Neuron (in vitro differentiated cells): Measurements from ENCODE around the gene HTR3C.

Experiments
- H2AFZ ChIP-seq: one replicate; pipeline ENCODE4 v1.6.1; 2013; ENCODE audit warnings: low read depth, mild to moderate bottlenecking, inconsistent platforms, low read length, moderate library complexity
- H3K27me3 ChIP-seq: one replicate; pipeline ENCODE4 v1.6.1; 2013; ENCODE audit warnings: low read length; ENCODE audit not compliant: insufficient read depth
- H3K36me3 ChIP-seq: one replicate; pipeline ENCODE4 v1.6.1; 2013; ENCODE audit warnings: low read length; ENCODE audit not compliant: insufficient read depth
- H3K4me1 ChIP-seq: one replicate; pipeline ENCODE4 v1.6.1; 2013; ENCODE audit warnings: low read length; ENCODE audit not compliant: insufficient read depth
- H3K4me3 ChIP-seq: 2 replicates; pipeline ENCODE4 v1.5.1; 2013; ENCODE audit warnings: mild to moderate bottlenecking, low read length, moderate library complexity
- H3K9me3 ChIP-seq: one replicate; pipeline ENCODE4 v1.6.1; 2013; ENCODE audit warnings: low read length

The HTR3C gene

GRCh38 chr3:184081116-184081830 lies 28.4 kb downstream of the HTR3C start:
- H3K4me1 ChIP-seq = no peaks in the 10 kb centered on the region
- no peaks in the 10 kb centered on the region for H3K36me3 ChIP-seq
- no peak overlapping the region for H3K4me3 ChIP-seq

GRCh38 chr3:184082034-184082433 lies 29.2 kb downstream of the HTR3C start:
- Histone ChIP-seq H3K36me3 (no peaks in the 10 kb centered on the region), H3K4me3 (no peak overlapping the region), H3K4me1 (no peaks in the 10 kb centered on the region), H3K27me3 (peaks cover 6% of the 10 kb centered on the region), H3K9me3 (no peaks in the 10 kb centered on the region), H2AFZ (no peak overlapping the region)

More at GRCh38 chr3:184081116-184081830, 28.4 kb downstream of the HTR3C start:
- Histone ChIP-seq H3K9me3 (no peaks in the 10 kb centered on the region), H3K27me3 (peaks cover 7% of the 10 kb centered on the region), H2AFZ (no peak overlapping the region)

GRCh38 chr3:184082465-184082864 lies 29.6 kb downstream of the HTR3C start:
- Histone ChIP-seq H3K27me3 (peaks cover 4% of the 10 kb centered on the region), H3K36me3 (no peaks in the 10 kb centered on the region), H2AFZ (no peak overlapping the region), H3K4me3 (no peak overlapping the region), H3K4me1 (no peaks in the 10 kb centered on the region), H3K9me3 (no peaks in the 10 kb centered on the region)

- Histone ChIP-seq H3K4me1 (no peaks in the 10 kb centered on the region), H2AFZ (no peak overlapping the region), H3K4me3 (no peak overlapping the region), H3K9me3 (no peaks in the 10 kb centered on the region), H3K36me3 (no peaks in the 10 kb centered on the region), H3K27me3 (peaks cover 4% of the 10 kb centered on the region)
Observed at GRCh38 chr3:184085389-184085852, 32.6 kb downstream of the HTR3C start.

- H3K27me3 ChIP-seq = no peaks in the 10 kb centered on the region
- no peaks in the 10 kb centered on the region for H3K4me1 ChIP-seq
- no peak overlapping the region for H2AFZ ChIP-seq
- no peak overlapping the region for H3K4me3 ChIP-seq
- H3K36me3 ChIP-seq = no peaks in the 10 kb centered on the region
- no peaks in the 10 kb centered on the region for H3K9me3 ChIP-seq
Observed at GRCh38 chr3:184092199-184092598, 39.4 kb downstream of the HTR3C start.

GRCh38 chr3:184096811-184097383 lies 44.0 kb downstream of the HTR3C start, which contains the start of gene HTR3E:
HTR3E (plus strand) TSS chr3:184097064; CDS start chr3:184097530, 466 bp downstream.
- Histone ChIP-seq H3K4me1 (no peaks in the 10 kb centered on the region), H3K4me3 (no peak within 1 kb of the TSS), H3K36me3 (no peaks in the 10 kb centered on the region), H3K27me3 (no peaks in the 10 kb centered on the region), H3K9me3 (no peaks in the 10 kb centered on the region), H2AFZ (no peak within 1 kb of the TSS)

- H3K36me3 ChIP-seq = no peaks in the 10 kb centered on the region
- no peaks in the 10 kb centered on the region for H3K9me3 ChIP-seq
- no peaks in the 10 kb centered on the region for H3K27me3 ChIP-seq
- H2AFZ ChIP-seq = no peak overlapping the region
- no peaks in the 10 kb centered on the region for H3K4me1 ChIP-seq
- H3K4me3 ChIP-seq = no peak overlapping the region
Observed at GRCh38 chr3:184097556-184097955, 44.7 kb downstream of the HTR3C start.

GRCh38 chr3:184099806-184100686 lies 47.2 kb downstream of the HTR3C start:
- H3K4me3 ChIP-seq = no peak overlapping the region

More at GRCh38 chr3:184099806-184100686, 47.2 kb downstream of the HTR3C start:
- Histone ChIP-seq H3K27me3 (no peaks in the 10 kb centered on the region), H2AFZ (no peak overlapping the region), H3K9me3 (no peaks in the 10 kb centered on the region), H3K36me3 (no peaks in the 10 kb centered on the region), H3K4me1 (no peaks in the 10 kb centered on the region)
